PC-3 (cell line): ENCODE measurements around the gene APOO. TPM values are rescaled to one million over a fixed set of nuclear protein-coding genes. Genes with fewer than 3 reads are reported as not detected.

Experiments used
- ATAC-seq: fragments of 200-7000 bp; cut with Tn5 transposase; 2 replicates; pipeline ENCODE4 v1.9.1; 2020; ENCODE audit warnings: mild to moderate bottlenecking, moderate library complexity
- BruUV-seq: library from RNA; stranded (reverse); fragments of 400-500 nt; replicated peaks from 2 replicates; lab custom pipeline; 2021; lab: Mats Ljungman, UMichigan
- CTCF ChIA-PET: fragments of 300-600 bp; sonication (Branson Sonifier 250); formaldehyde crosslinking; loops from one replicate; lab custom pipeline; 2022; ENCODE audit warnings: antibody characterized with exemption; lab: Charles Lee
- POLR2A ChIA-PET: fragments of 300-600 bp; sonication (Branson Sonifier 250); formaldehyde crosslinking; loops from one replicate; lab custom pipeline; 2022; ENCODE audit warnings: antibody characterized with exemption; ENCODE audit not compliant: unreplicated experiment; lab: Charles Lee
- DNase-seq: peaks from one replicate; pipeline ENCODE4 v3.0.0-alpha.2; 2015
- H2AFZ ChIP-seq: fragments of 300-600 bp; sonication (generic); 2 replicates; pipeline ENCODE4 v1.6.0; 2016; ENCODE audit warnings: antibody characterized with exemption, low read length
- H3F3A ChIP-seq: fragments of 300-600 bp; sonication (generic); one replicate; pipeline ENCODE4 v1.6.0; 2017; ENCODE audit warnings: antibody characterized with exemption, low read length, control low read depth, mild to moderate bottlenecking; ENCODE audit not compliant: unreplicated experiment
- H3K27ac ChIP-seq: fragments of 300-600 bp; sonication (generic); 2 replicates; pipeline ENCODE4 v1.5.1; 2016; ENCODE audit warnings: mild to moderate bottlenecking, low read length
- H3K27me3 ChIP-seq: fragments of 300-600 bp; sonication (generic); 2 replicates; pipeline ENCODE4 v1.6.1; 2016; ENCODE audit warnings: low read length, mixed read lengths
- H3K36me3 ChIP-seq: fragments of 300-600 bp; sonication (generic); 2 replicates; pipeline ENCODE4 v1.6.1; 2016; ENCODE audit warnings: low read depth, mixed run types, low read length, mixed read lengths
- H3K4me1 ChIP-seq: fragments of 300-600 bp; sonication (generic); 2 replicates; pipeline ENCODE4 v1.5.1; 2016; ENCODE audit warnings: low read length; ENCODE audit not compliant: insufficient read depth
- H3K4me2 ChIP-seq: fragments of 300-600 bp; sonication (generic); 2 replicates; pipeline ENCODE4 v1.6.0; 2016; ENCODE audit warnings: low read length
- H3K4me3 ChIP-seq: fragments of 300-600 bp; sonication (generic); 2 replicates; pipeline ENCODE4 v1.5.1; 2016; ENCODE audit warnings: mild to moderate bottlenecking, low read length, mixed read lengths
- H3K79me2 ChIP-seq: fragments of 300-600 bp; sonication (generic); 2 replicates; pipeline ENCODE4 v1.6.1; 2017; ENCODE audit warnings: low read length, mixed read lengths
- H3K9ac ChIP-seq: fragments of 300-600 bp; sonication (generic); 2 replicates; pipeline ENCODE4 v1.6.0; 2016; ENCODE audit warnings: mild to moderate bottlenecking, low read length
- H3K9me2 ChIP-seq: fragments of 300-600 bp; sonication (generic); replicated peaks from 2 replicates; pipeline ENCODE4 v1.6.1; 2016; ENCODE audit warnings: mixed run types, low read length, mixed read lengths
- H3K9me3 ChIP-seq: fragments of 300-600 bp; sonication (generic); 2 replicates; pipeline ENCODE4 v1.6.1; 2016; ENCODE audit warnings: low read length, mixed read lengths
- H4K20me1 ChIP-seq: fragments of 300-600 bp; sonication (generic); 2 replicates; pipeline ENCODE4 v1.6.1; 2016; ENCODE audit warnings: low read length, mixed read lengths
- CTCF ChIP-seq: fragments of 300-600 bp; sonication (generic); conservative IDR thresholded peaks from 2 replicates; pipeline ENCODE4 v1.5.1; 2017; ENCODE audit warnings: antibody characterized with exemption, low read depth, mild to moderate bottlenecking, low read length
- EZH2 ChIP-seq: fragments of 300-600 bp; sonication (generic); IDR thresholded peaks from one replicate; pipeline ENCODE4 v1.6.1; 2017; ENCODE audit warnings: antibody characterized with exemption, mild to moderate bottlenecking, low read length; ENCODE audit not compliant: unreplicated experiment
- EZH2phosphoT487 ChIP-seq: fragments of 300-600 bp; sonication (generic); IDR thresholded peaks from 2 replicates; pipeline ENCODE4 v1.6.1; 2018; ENCODE audit warnings: mild to moderate bottlenecking, antibody characterized with exemption, low read length, borderline replicate concordance
- intact Hi-C: fragments of 100-400 bp; cut with micrococcal nuclease; formaldehyde crosslinking; loops from 2 replicates; pipeline ENCODE4 v1.9.0; 2023
- total RNA-seq: library from RNA; depleted of rRNA; stranded (reverse); fragments of >200 nt; gene quantifications from 2 replicates; pipeline ENCODE4 v1.2.3, GENCODE V29; 2014

Gene APOO
- total RNA-seq, 1 experiment from 2014 or later, result 34.0 TPM

GRCh38 chrX:23820235-23820782 lies 87.4 kb downstream of the APOO start:
- POLR2A ChIA-PET, result no interaction called here

GRCh38 chrX:23819385-23820234 lies 88.1 kb downstream of the APOO start:
- Histone ChIP-seq H3K36me3 (no peaks in the 10 kb centered on the region), H3K27ac (peak overlapping the region; percentile 42), H3K4me2 (no peak overlapping the region), H3K9me2 (no peaks in the 10 kb centered on the region), H3K9me3 (no peaks in the 10 kb centered on the region), H3F3A (no peaks in the 10 kb centered on the region), H2AFZ (no peak overlapping the region), H3K27me3 (no peaks in the 10 kb centered on the region), H3K4me1 (peaks cover 27% of the 10 kb centered on the region), H4K20me1 (no peaks in the 10 kb centered on the region), H3K9ac (no peak overlapping the region), H3K4me3 (no peak overlapping the region), H3K79me2 (no peaks in the 10 kb centered on the region)
- POLR2A ChIA-PET, result interaction anchor here (0.6 kb wide), 1 partner anchor 221 kb away, joined by 7 read pairs; no protein-coding TSS in a partner anchor
- ATAC-seq (no peak), DNase-seq (no peak)
- intact Hi-C loops, result loop anchor here (1.0 to 5.0 kb wide), 3 partner anchors 12 to 63 kb away; partner anchors contain the start of gene SAT1
- TF ChIP-seq EZH2, result no peak
- TF ChIP-seq EZH2phosphoT487, result no peak
- no peak for TF ChIP-seq CTCF
- BruUV-seq, result no TSS peak
- CTCF ChIA-PET, result no interaction called here

More at GRCh38 chrX:23820235-23820782, 87.4 kb downstream of the APOO start:
- no peak overlapping the region for H2AFZ ChIP-seq
- no peaks in the 10 kb centered on the region for H3K79me2 ChIP-seq
- no peaks in the 10 kb centered on the region for H3F3A ChIP-seq
- TF ChIP-seq EZH2 (no peak), EZH2phosphoT487 (no peak), CTCF (no peak)
- ATAC-seq, result peak; percentile 47
- CTCF ChIA-PET, result interaction anchor here (0.6 to 0.9 kb wide), 2 partner anchors 38 to 140 kb away, joined by 3 to 6 read pairs; no protein-coding TSS in a partner anchor
- peak; percentile 76 for DNase-seq
- no TSS peak for BruUV-seq
- H4K20me1 ChIP-seq, result no peaks in the 10 kb centered on the region
- peak overlapping the region; percentile 98 for H3K27ac ChIP-seq
- intact Hi-C loops, result loop anchor here (1.0 to 5.0 kb wide), 3 partner anchors 13 to 62 kb away; partner anchors contain the start of gene SAT1
- no peaks in the 10 kb centered on the region for H3K36me3 ChIP-seq
- H3K4me2 ChIP-seq, result no peak overlapping the region
- no peaks in the 10 kb centered on the region for H3K9me3 ChIP-seq
- peaks cover 27% of the 10 kb centered on the region for H3K4me1 ChIP-seq
- no peaks in the 10 kb centered on the region for H3K27me3 ChIP-seq
- H3K9ac ChIP-seq, result peak overlapping the region; percentile 87; the same call in 1 of the 2 replicates
- H3K4me3 ChIP-seq, result no peak overlapping the region
- H3K9me2 ChIP-seq, result no peaks in the 10 kb centered on the region
